ENCODE measurements around the gene DCC. TPM values are rescaled to one million over a fixed set of nuclear protein-coding genes. Genes with fewer than 3 reads are reported as not detected.

The DCC gene
- total and polyA plus RNA-seq, 9 donors: under 0.01 to 0.77 (median 0.30) TPM; not detected in 3

- no peak overlapping the region for H3K27ac ChIP-seq
- no peak overlapping the region for H3K4me3 ChIP-seq
- H3K36me3 ChIP-seq: no peaks in the 10 kb centered on the region
- no peaks in the 10 kb centered on the region for H3K4me1 ChIP-seq (ENCODE audit: insufficient read depth)
- DNase-seq: no peak
- no peak for TF ChIP-seq POLR2A (IDR thresholded peaks at IDR 0.05)
- no peak for TF ChIP-seq CTCF (IDR thresholded peaks at IDR 0.05)
- TF ChIP-seq EP300 (IDR thresholded peaks at IDR 0.05): no peak
- H3K27me3 ChIP-seq: no peaks in the 10 kb centered on the region
- intact Hi-C loops (cut with DNase I): no loop called here
- H3K9me3 ChIP-seq: no peaks in the 10 kb centered on the region
- WGBS, 3 donors: 49 to 67% (median 59%) methylated on average over 4 of the region's 4 CpGs
Measured at GRCh38 chr18:52652391-52652790, 312.4 kb downstream of the DCC start.

GRCh38 chr18:52657043-52657805, 317.2 kb downstream of the DCC start:
- no peak for DNase-seq
- no peaks in the 10 kb centered on the region for H3K36me3 ChIP-seq
- H3K27ac ChIP-seq: no peak overlapping the region
- intact Hi-C loops (cut with DNase I): loop anchor here in 1 of 4 donors (5.0 kb wide), 1 partner anchor 340 kb away; no protein-coding TSS in a partner anchor
- H3K9me3 ChIP-seq: no peaks in the 10 kb centered on the region
- H3K27me3 ChIP-seq: no peaks in the 10 kb centered on the region
- H3K4me1 ChIP-seq (ENCODE audit: insufficient read depth): no peaks in the 10 kb centered on the region
- no peak for TF ChIP-seq CTCF (IDR thresholded peaks at IDR 0.05)
- TF ChIP-seq EP300 (IDR thresholded peaks at IDR 0.05): no peak
- no peak for TF ChIP-seq POLR2A (IDR thresholded peaks at IDR 0.05)
- 51 to 68% (median 64%) methylated on average over 8 of the region's 8 CpGs for WGBS, 3 donors
- no peak overlapping the region for H3K4me3 ChIP-seq

- 70 to 78% (median 75%) methylated on average over 4 of the region's 4 CpGs for WGBS, 3 donors
- TF ChIP-seq POLR2A (IDR thresholded peaks at IDR 0.05): no peak
- no peak for TF ChIP-seq EP300 (IDR thresholded peaks at IDR 0.05)
- TF ChIP-seq CTCF (IDR thresholded peaks at IDR 0.05): no peak
- no peaks in the 10 kb centered on the region for H3K4me1 ChIP-seq (ENCODE audit: insufficient read depth)
- H3K27ac ChIP-seq: no peak overlapping the region
- H3K27me3 ChIP-seq: no peaks in the 10 kb centered on the region
- no peaks in the 10 kb centered on the region for H3K36me3 ChIP-seq
- DNase-seq: no peak
- no peak overlapping the region for H3K4me3 ChIP-seq
- intact Hi-C loops (cut with DNase I): no loop called here
- H3K9me3 ChIP-seq: no peaks in the 10 kb centered on the region
Measured at GRCh38 chr18:52667463-52668065, 327.6 kb downstream of the DCC start.

- Histone ChIP-seq H3K27me3 (no peaks in the 10 kb centered on the region), H3K9me3 (no peaks in the 10 kb centered on the region), H3K27ac (no peak overlapping the region), H3K4me1 (ENCODE audit: insufficient read depth) (no peaks in the 10 kb centered on the region), H3K36me3 (no peaks in the 10 kb centered on the region), H3K4me3 (no peak overlapping the region)
- intact Hi-C loops (cut with DNase I): no loop called here
- TF ChIP-seq EP300 (IDR thresholded peaks at IDR 0.05): no peak
- no peak for TF ChIP-seq POLR2A (IDR thresholded peaks at IDR 0.05)
- no peak for DNase-seq
- WGBS, 3 donors: 0 to 7% (median 6%) methylated on average over 3 of the region's 3 CpGs
Measured at GRCh38 chr18:52670896-52671295, 330.9 kb downstream of the DCC start.

DNA sequence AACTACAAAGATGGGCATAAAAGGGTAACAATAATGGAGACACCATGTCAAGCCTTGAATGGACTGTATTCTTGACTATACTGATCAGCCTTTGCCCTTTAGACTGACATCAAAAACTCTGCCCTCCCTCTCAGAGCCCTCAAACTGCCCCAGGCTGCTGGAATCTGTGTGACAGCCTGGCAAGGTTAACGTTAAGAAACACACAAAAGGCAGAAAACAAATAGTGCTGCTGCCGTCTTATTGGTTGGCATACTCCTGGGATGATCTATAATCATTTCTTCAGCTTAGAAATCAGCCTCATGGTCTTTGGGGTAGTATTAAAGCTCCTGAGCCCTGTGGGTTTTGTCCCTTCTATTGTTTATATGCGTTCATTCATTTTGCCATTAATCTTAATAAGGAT, 338.0 kb downstream of the DCC start:
- DNase-seq: no peak
- H3K9me3 ChIP-seq: no peaks in the 10 kb centered on the region
- WGBS, 3 donors: 39 to 68% (median 55%) methylated on average over 3 of the region's 3 CpGs
- intact Hi-C loops (cut with DNase I): no loop called here
- no peak overlapping the region for H3K4me3 ChIP-seq
- TF ChIP-seq POLR2A (IDR thresholded peaks at IDR 0.05): no peak
- TF ChIP-seq CTCF (IDR thresholded peaks at IDR 0.05): no peak
- TF ChIP-seq EP300 (IDR thresholded peaks at IDR 0.05): no peak
- no peak overlapping the region for H3K27ac ChIP-seq
- H3K36me3 ChIP-seq: no peaks in the 10 kb centered on the region
- no peaks in the 10 kb centered on the region for H3K4me1 ChIP-seq (ENCODE audit: insufficient read depth)
- no peaks in the 10 kb centered on the region for H3K27me3 ChIP-seq
